Measurements from ENCODE around the gene PARD6G. TPM values are rescaled to one million over a fixed set of nuclear protein-coding genes. Genes with fewer than 3 reads are reported as not detected.

The PARD6G gene
- total and polyA plus RNA-seq, 2 of the 8 experiments (the other 6 are each of a cell fraction or from before 2014, with no cell fraction given) = 11.3 to 17.9 TPM

DNA sequence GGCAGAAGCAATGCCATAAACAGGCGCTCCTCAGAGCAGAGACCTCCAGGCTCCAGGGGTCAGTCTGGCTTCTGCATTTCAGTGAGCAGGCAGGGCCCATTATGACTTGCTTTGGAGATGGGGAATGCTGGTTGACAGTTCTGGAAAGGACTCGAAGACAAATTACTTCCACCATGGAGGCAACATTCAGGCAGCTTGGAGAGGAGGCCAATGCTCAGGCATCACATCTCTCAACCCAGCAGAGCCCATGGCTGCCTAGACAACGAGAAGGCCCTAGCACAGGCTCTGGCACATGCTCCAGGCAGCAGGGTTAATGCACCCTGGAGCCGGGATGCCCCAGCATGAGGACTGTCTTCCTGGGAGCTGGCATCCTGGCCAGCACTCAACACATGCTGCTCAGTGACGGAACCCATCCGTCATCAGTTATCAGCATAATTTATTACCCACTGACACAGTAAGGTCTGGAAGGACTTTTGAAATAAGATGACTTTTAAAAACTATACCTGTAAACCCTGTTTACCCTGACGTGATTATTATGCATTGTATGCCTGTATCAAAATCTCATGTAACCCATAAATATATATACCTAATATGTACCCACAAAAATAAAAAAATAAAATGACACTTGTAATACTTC is 85.4 kb downstream of the PARD6G start:
- Histone ChIP-seq H3K4ac (replicated peaks; ENCODE audit: insufficient read length, low read depth, low read length) (no peak overlapping the region), H2AFZ (ENCODE audit: low read length) (no peak overlapping the region), H2BK120ac (replicated peaks; ENCODE audit: low read depth, low read length) (no peak overlapping the region), H4K20me1 (replicated peaks in 1 of 2; ENCODE audit: control insufficient read depth in 1 of 2, insufficient read depth in 2 of 2, low read length in 2 of 2) (peaks cover 0 to 8% of the 10 kb centered on the region in 2 experiments), H2BK12ac (ENCODE audit: low read depth, low read length) (no peak overlapping the region), H2BK15ac (ENCODE audit: low read length) (no peak overlapping the region), H3K18ac (ENCODE audit: extremely low read depth, low read length) (no peak overlapping the region), H3K27me3 (replicated peaks in 1 of 4; ENCODE audit: control insufficient read depth in 3 of 4, extremely low read depth in 1 of 4, insufficient read depth in 3 of 4, low read length in 3 of 4) (no peaks in the 10 kb centered on the region), H3K4me2 (ENCODE audit: insufficient read depth in 1 of 2, low read depth in 2 of 2, low read length in 2 of 2) (no peak overlapping the region), H3K56ac (replicated peaks; ENCODE audit: insufficient read length, low read depth, low read length) (no peak overlapping the region), H3K36me3 (ENCODE audit: control insufficient read depth in 2 of 4, insufficient read depth in 4 of 4, low read length in 3 of 4) (peaks cover 0 to 9% (median 0%) of the 10 kb centered on the region in 4 experiments; a peak in 3 of 8 replicates), H3K27ac (ENCODE audit: low read depth, low read length) (no peak overlapping the region; the same call in 1 of the 2 replicates), H3K9ac (replicated peaks in 1 of 4; ENCODE audit: extremely low read depth in 1 of 4, low read depth in 3 of 4, low read length in 3 of 4) (no peak overlapping the region), H4K5ac (ENCODE audit: insufficient read length, low read depth, low read length) (no peak overlapping the region), H3K14ac (ENCODE audit: insufficient read length) (no peak overlapping the region), H3K23ac (ENCODE audit: insufficient read length) (no peak overlapping the region), H3K23me2 (ENCODE audit: low read depth, low read length) (no peaks in the 10 kb centered on the region), H4K8ac (ENCODE audit: extremely low read depth, insufficient read depth, low read length) (no peak overlapping the region), H3K79me2 (ENCODE audit: control insufficient read depth in 1 of 2, insufficient read depth in 2 of 2, low read length in 2 of 2) (no peaks in the 10 kb centered on the region), H3K4me3 (ENCODE audit: extremely low read depth in 1 of 4, insufficient read depth in 2 of 4, low read depth in 3 of 4, low read length in 4 of 4) (no peak overlapping the region), H2BK5ac (ENCODE audit: low read depth, low read length) (no peak overlapping the region), H3K9me3 (ENCODE audit: insufficient read depth in 2 of 2, low read depth in 1 of 2, low read length in 1 of 2) (no peaks in the 10 kb centered on the region; a peak in 1 of 4 replicates), H2BK20ac (ENCODE audit: low read length) (no peak overlapping the region), H3K4me1 (replicated peaks in 1 of 4; ENCODE audit: control insufficient read depth in 3 of 4, insufficient read depth in 4 of 4, low read length in 3 of 4) (no peaks in the 10 kb centered on the region), H2AK5ac (ENCODE audit: low read depth, low read length) (no peak overlapping the region), H3K79me1 (ENCODE audit: low read depth, low read length) (no peaks in the 10 kb centered on the region; the same call in 1 of the 2 replicates), H4K91ac (replicated peaks; ENCODE audit: insufficient read length, low read length) (no peak overlapping the region)
- ChIA-PET POLR2A (ENCODE audit: partially characterized antibody) (interaction anchor here (1.0 to 1.1 kb wide), 2 partner anchors 31 to 39 kb away, joined by 3 read pairs; no protein-coding TSS in a partner anchor), CTCF (ENCODE audit: partially characterized antibody) (interaction anchor here (0.6 to 10.1 kb wide), 5 partner anchors 10 to 125 kb away, joined by 3 to 124 read pairs (median 30); partner anchors contain the start of gene PARD6G)
- no peak for FAIRE-seq
- DNase-seq (ENCODE audit: low read depth in 1 of 2, low spot score in 2 of 2) = no peak
- WGBS, 2 experiments (ENCODE audit: extremely low coverage in 1 of 2, insufficient coverage in 1 of 2, insufficient read length in 1 of 2, insufficient replicate concordance in 2 of 2, low coverage in 1 of 2, low lambda C conversion rate in 2 of 2, missing lambda C conversion rate in 1 of 2) = 92% methylated on average over 7 of the region's 7 CpGs; no CpG with 5 or more reads in 1 of the 2 experiments
- TF ChIP-seq, protein P1, sequence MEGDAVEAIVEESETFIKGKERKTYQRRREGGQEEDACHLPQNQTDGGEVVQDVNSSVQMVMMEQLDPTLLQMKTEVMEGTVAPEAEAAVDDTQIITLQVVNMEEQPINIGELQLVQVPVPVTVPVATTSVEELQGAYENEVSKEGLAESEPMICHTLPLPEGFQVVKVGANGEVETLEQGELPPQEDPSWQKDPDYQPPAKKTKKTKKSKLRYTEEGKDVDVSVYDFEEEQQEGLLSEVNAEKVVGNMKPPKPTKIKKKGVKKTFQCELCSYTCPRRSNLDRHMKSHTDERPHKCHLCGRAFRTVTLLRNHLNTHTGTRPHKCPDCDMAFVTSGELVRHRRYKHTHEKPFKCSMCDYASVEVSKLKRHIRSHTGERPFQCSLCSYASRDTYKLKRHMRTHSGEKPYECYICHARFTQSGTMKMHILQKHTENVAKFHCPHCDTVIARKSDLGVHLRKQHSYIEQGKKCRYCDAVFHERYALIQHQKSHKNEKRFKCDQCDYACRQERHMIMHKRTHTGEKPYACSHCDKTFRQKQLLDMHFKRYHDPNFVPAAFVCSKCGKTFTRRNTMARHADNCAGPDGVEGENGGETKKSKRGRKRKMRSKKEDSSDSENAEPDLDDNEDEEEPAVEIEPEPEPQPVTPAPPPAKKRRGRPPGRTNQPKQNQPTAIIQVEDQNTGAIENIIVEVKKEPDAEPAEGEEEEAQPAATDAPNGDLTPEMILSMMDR (IDR thresholded peaks at IDR 0.05; ENCODE audit: control extremely low read depth in 1 of 3, insufficient read depth in 1 of 3, low read depth in 1 of 3, low read length in 3 of 3) = no peak
- TF ChIP-seq EP300 (IDR thresholded peaks at IDR 0.05; ENCODE audit: borderline replicate concordance in 1 of 2, low read depth in 2 of 2, low read length in 2 of 2) (no peak), SP4 (IDR thresholded peaks at IDR 0.05; ENCODE audit: low read length) (no peak), POLR2A (IDR thresholded peaks at IDR 0.05; ENCODE audit: control extremely low read depth in 1 of 2, low read depth in 2 of 2, low read length in 2 of 2) (no peak), BCL11A (IDR thresholded peaks at IDR 0.05; ENCODE audit: low read depth in 2 of 2, low read length in 2 of 2) (no peak)

Data from H1 (cell line).